Measurements from ENCODE around the gene BGN. TPM values are rescaled to one million over a fixed set of nuclear protein-coding genes. Genes with fewer than 3 reads are reported as not detected.

Gene BGN
- total and polyA plus RNA-seq, 10 of the 15 experiments (the other 5 are each of a cell fraction or from before 2014, with no cell fraction given): 0.06 to 0.18 (median 0.12) TPM; not detected in 7

- RAD21 ChIA-PET (ENCODE audit: unreplicated experiment): interaction anchor here (0.5 kb wide), 1 partner anchor 9 kb away, joined by 4 read pairs; no protein-coding TSS in a partner anchor
- no peaks in the 10 kb centered on the region for H3K79me2 ChIP-seq (ENCODE audit: control insufficient read depth, insufficient read depth, low read length)
- in situ Hi-C loops (cut with MboI) (no loop called here), intact Hi-C loops (cut with micrococcal nuclease; ENCODE audit: unreplicated experiment) (no loop called here)
- no peaks in the 10 kb centered on the region for H3K27me3 ChIP-seq (replicated peaks in 1 of 2; ENCODE audit: control insufficient read depth in 2 of 2, insufficient read depth in 2 of 2, low read length in 1 of 2)
- POLR2A ChIA-PET: no interaction called here
- H3K27ac ChIP-seq (ENCODE audit: control insufficient read depth, insufficient read depth): no peak overlapping the region
- DNase-seq (ENCODE audit: low read depth, low spot score): no peak
- no peak overlapping the region for H2AFZ ChIP-seq (ENCODE audit: control insufficient read depth, low read depth, low read length)
- H3K4me3 ChIP-seq: no peak overlapping the region
- no TSS peak for BruUV-seq (replicated peaks)
- 69% methylated on average over 9 of the region's 9 CpGs for WGBS (ENCODE audit: insufficient coverage, insufficient replicate concordance, low lambda C conversion rate, missing lambda C conversion rate)
- TF ChIP-seq RAD21 (IDR thresholded peaks at IDR 0.05; ENCODE audit: insufficient read depth, low read depth, low read length): no peak
- TF ChIP-seq MYB (IDR thresholded peaks at IDR 0.05; ENCODE audit: borderline replicate concordance, low read depth, low read length): no peak
- no peak for TF ChIP-seq CBX5 (IDR thresholded peaks at IDR 0.05; ENCODE audit: low read depth)
- no peak for TF ChIP-seq SMC3 (IDR thresholded peaks at IDR 0.05; ENCODE audit: borderline replicate concordance, low read length)
- TF ChIP-seq GATAD2B (conservative IDR thresholded peaks at IDR 0.05; ENCODE audit: low read depth): no peak
- no peak for TF ChIP-seq PAX8 (IDR thresholded peaks at IDR 0.05)
- TF ChIP-seq CHD1 (IDR thresholded peaks at IDR 0.05; ENCODE audit: low read depth, low read length): no peak
- no peak for TF ChIP-seq BCL11A (IDR thresholded peaks at IDR 0.05; ENCODE audit: low read depth, low read length)
- TF ChIP-seq BHLHE40 (IDR thresholded peaks at IDR 0.05; ENCODE audit: borderline replicate concordance in 1 of 2, low read depth in 2 of 2, low read length in 1 of 2): no peak
- peaks cover 0 to 2% of the 10 kb centered on the region in 2 experiments; a peak in 2 of 4 replicates for H3K36me3 ChIP-seq (ENCODE audit: control insufficient read depth in 2 of 2, insufficient read depth in 2 of 2, low read length in 1 of 2)
- FAIRE-seq: no peak
- no peaks in the 10 kb centered on the region for H3K9me3 ChIP-seq (replicated peaks; ENCODE audit: control insufficient read depth, insufficient read depth, low read length)
- no peaks in the 10 kb centered on the region for H3K4me1 ChIP-seq (ENCODE audit: control insufficient read depth, insufficient read depth, low read length)
- CTCF ChIA-PET: interaction anchor here (1.6 kb wide), 1 partner anchor 50 kb away, joined by 6 read pairs; no protein-coding TSS in a partner anchor
- no peak for ATAC-seq
- SMC1A ChIA-PET (ENCODE audit: uncharacterized antibody, unreplicated experiment): no interaction called here
- no peak overlapping the region for H3K9ac ChIP-seq (ENCODE audit: control insufficient read depth, insufficient read depth, low read length)
- H4K20me1 ChIP-seq (ENCODE audit: control insufficient read depth, insufficient read depth): no peaks in the 10 kb centered on the region
- no peak overlapping the region for H3K4me2 ChIP-seq (ENCODE audit: control insufficient read depth, insufficient read depth)
Measured at GRCh38 chrX:153456704-153457103, 38.1 kb upstream of the BGN start.

Data from GM12878 (cell line).